Duodenal mucosa (tissue), 2 donors: ENCODE measurements around the gene ALDH18A1.
"Not testable (repeated sequence)": the region's sequence is repeated elsewhere in the genome, so short reads cannot be mapped to it uniquely, and the experiment has no call there.

Experiments
- H3K27ac ChIP-seq: one replicate; pipeline ENCODE4 v1.7.0; 2013; ENCODE audit warnings: low read depth, low read length
- H3K27me3 ChIP-seq, 2 donors: one replicate each; pipeline ENCODE4 v1.7.0; 2013; ENCODE audit warnings: low read length in 2 of 2, control low read depth in 1 of 2; ENCODE audit not compliant: insufficient read depth in 2 of 2, control insufficient read depth in 1 of 2
- H3K36me3 ChIP-seq, 2 donors: one replicate each; pipeline ENCODE4 v1.7.0; 2013; ENCODE audit warnings: low read length in 2 of 2, control low read depth in 1 of 2; ENCODE audit not compliant: insufficient read depth in 2 of 2, control insufficient read depth in 1 of 2
- H3K4me1 ChIP-seq, 2 donors: one replicate each; pipeline ENCODE4 v1.7.0; 2013; ENCODE audit warnings: low read length in 2 of 2, control low read depth in 1 of 2; ENCODE audit not compliant: insufficient read depth in 2 of 2, control insufficient read depth in 1 of 2
- H3K4me3 ChIP-seq, 2 donors: one replicate each; pipeline ENCODE4 v1.7.0; 2013; ENCODE audit warnings: low read length in 2 of 2, low read depth in 1 of 2
- H3K9ac ChIP-seq, 2 donors: one replicate each; pipeline ENCODE4 v1.7.0; 2013; ENCODE audit warnings: low read length in 2 of 2, low read depth in 1 of 2
- H3K9me3 ChIP-seq, 2 donors: one replicate each; pipeline ENCODE4 v1.7.0; 2013; ENCODE audit warnings: low read length in 2 of 2, control low read depth in 1 of 2; ENCODE audit not compliant: control insufficient read depth in 1 of 2

Gene ALDH18A1

GRCh38 chr10:95626500-95626899 lies 30.0 kb downstream of the ALDH18A1 start:
- Histone ChIP-seq H3K4me3 (no peak overlapping the region), H3K36me3 (peaks cover 19 to 47% of the 10 kb centered on the region in 2 donors), H3K4me1 (peaks cover 22 to 38% of the 10 kb centered on the region in 2 donors), H3K27me3 (no peaks in the 10 kb centered on the region), H3K27ac (no peak overlapping the region), H3K9me3 (no peaks in the 10 kb centered on the region), H3K9ac (no peak overlapping the region)

- not testable (repeated sequence) for H3K4me1 ChIP-seq, H3K9ac ChIP-seq, H3K4me3 ChIP-seq, H3K9me3 ChIP-seq, H3K27ac ChIP-seq, H3K27me3 ChIP-seq
- H3K36me3 ChIP-seq: peaks cover 44 to 66% of the 10 kb centered on the region in 2 donors
These were observed 36.1 kb downstream of the ALDH18A1 start for GRCh38 chr10:95620415-95620814.

- no peaks in the 10 kb centered on the region for H3K9me3 ChIP-seq
- peaks cover 6 to 14% of the 10 kb centered on the region in 2 donors for H3K4me1 ChIP-seq
- no peak overlapping the region for H3K27ac ChIP-seq
- no peak overlapping the region for H3K4me3 ChIP-seq
- peaks cover 52 to 71% of the 10 kb centered on the region in 2 donors for H3K36me3 ChIP-seq
- no peak overlapping the region for H3K9ac ChIP-seq
- H3K27me3 ChIP-seq: no peaks in the 10 kb centered on the region
These were observed 38.4 kb downstream of the ALDH18A1 start for GRCh38 chr10:95618101-95618500.

GRCh38 chr10:95616446-95616845 lies 40.1 kb downstream of the ALDH18A1 start:
- H3K9ac ChIP-seq: no peak overlapping the region
- H3K9me3 ChIP-seq: no peaks in the 10 kb centered on the region
- H3K27ac ChIP-seq: no peak overlapping the region
- peaks cover 6 to 23% of the 10 kb centered on the region in 2 donors for H3K4me1 ChIP-seq
- H3K36me3 ChIP-seq: peaks cover 64 to 80% of the 10 kb centered on the region in 2 donors
- no peaks in the 10 kb centered on the region for H3K27me3 ChIP-seq
- H3K4me3 ChIP-seq: no peak overlapping the region

- Histone ChIP-seq H3K9ac (no peak overlapping the region), H3K4me3 (no peak overlapping the region), H3K27me3 (no peaks in the 10 kb centered on the region), H3K9me3 (no peaks in the 10 kb centered on the region), H3K4me1 (peaks cover 6 to 23% of the 10 kb centered on the region in 2 donors), H3K36me3 (peaks cover 74 to 99% of the 10 kb centered on the region in 2 donors), H3K27ac (no peak overlapping the region)
These were observed 43.2 kb downstream of the ALDH18A1 start for GRCh38 chr10:95613330-95613729.

- no peak overlapping the region for H3K9ac ChIP-seq
- peaks cover 62 to 99% of the 10 kb centered on the region in 2 donors for H3K36me3 ChIP-seq
- peaks cover 6 to 23% of the 10 kb centered on the region in 2 donors for H3K4me1 ChIP-seq
These were observed 45.8 kb downstream of the ALDH18A1 start for GRCh38 chr10:95610727-95611126.

GRCh38 chr10:95606922-95607321 lies 49.6 kb downstream of the ALDH18A1 start:
- Histone ChIP-seq H3K27me3 (no peaks in the 10 kb centered on the region), H3K9me3 (no peaks in the 10 kb centered on the region), H3K4me1 (no peaks in the 10 kb centered on the region), H3K9ac (no peak overlapping the region), H3K36me3 (peaks cover 31 to 74% of the 10 kb centered on the region in 2 donors), H3K27ac (no peak overlapping the region), H3K4me3 (no peak overlapping the region)

More at GRCh38 chr10:95610727-95611126, 45.8 kb downstream of the ALDH18A1 start:
- no peak overlapping the region for H3K4me3 ChIP-seq
- no peaks in the 10 kb centered on the region for H3K27me3 ChIP-seq
- H3K9me3 ChIP-seq: no peaks in the 10 kb centered on the region
- no peak overlapping the region for H3K27ac ChIP-seq

GRCh38 chr10:95605163-95605562 lies 51.3 kb downstream of the ALDH18A1 start:
- H3K9ac ChIP-seq: no peak overlapping the region

GRCh38 chr10:95604630-95605029 lies 51.9 kb downstream of the ALDH18A1 start:
- Histone ChIP-seq H3K9ac (no peak overlapping the region), H3K27me3 (no peaks in the 10 kb centered on the region), H3K36me3 (peaks cover 15 to 51% of the 10 kb centered on the region in 2 donors), H3K4me3 (no peak overlapping the region), H3K9me3 (no peaks in the 10 kb centered on the region), H3K27ac (no peak overlapping the region), H3K4me1 (no peaks in the 10 kb centered on the region)

More at GRCh38 chr10:95605163-95605562, 51.3 kb downstream of the ALDH18A1 start:
- H3K27ac ChIP-seq: no peak overlapping the region
- no peaks in the 10 kb centered on the region for H3K4me1 ChIP-seq
- no peaks in the 10 kb centered on the region for H3K9me3 ChIP-seq
- no peaks in the 10 kb centered on the region for H3K27me3 ChIP-seq
- H3K4me3 ChIP-seq: no peak overlapping the region
- H3K36me3 ChIP-seq: peaks cover 18 to 56% of the 10 kb centered on the region in 2 donors

GRCh38 chr10:95602382-95602781 lies 54.1 kb downstream of the ALDH18A1 start:
- Histone ChIP-seq H3K4me3 (no peak overlapping the region), H3K9ac (no peak overlapping the region), H3K4me1 (no peaks in the 10 kb centered on the region), H3K27me3 (no peaks in the 10 kb centered on the region), H3K27ac (no peak overlapping the region), H3K9me3 (no peaks in the 10 kb centered on the region), H3K36me3 (peaks cover under 1 to 29% of the 10 kb centered on the region in 2 donors)
